HG03439 (cell line): ENCODE results near the gene TBCD.
"Not testable (repeated sequence)": the region's sequence is repeated elsewhere in the genome, so short reads cannot be mapped to it uniquely, and the experiment has no call there.

Experiments used
- ATAC-seq: cut with Tn5 transposase; IDR thresholded peaks from one replicate; pipeline ENCODE4 v1.9.1; 2021; ENCODE audit warnings: mild to moderate bottlenecking, moderate library complexity; ENCODE audit not compliant: unreplicated experiment

The TBCD gene

DNA sequence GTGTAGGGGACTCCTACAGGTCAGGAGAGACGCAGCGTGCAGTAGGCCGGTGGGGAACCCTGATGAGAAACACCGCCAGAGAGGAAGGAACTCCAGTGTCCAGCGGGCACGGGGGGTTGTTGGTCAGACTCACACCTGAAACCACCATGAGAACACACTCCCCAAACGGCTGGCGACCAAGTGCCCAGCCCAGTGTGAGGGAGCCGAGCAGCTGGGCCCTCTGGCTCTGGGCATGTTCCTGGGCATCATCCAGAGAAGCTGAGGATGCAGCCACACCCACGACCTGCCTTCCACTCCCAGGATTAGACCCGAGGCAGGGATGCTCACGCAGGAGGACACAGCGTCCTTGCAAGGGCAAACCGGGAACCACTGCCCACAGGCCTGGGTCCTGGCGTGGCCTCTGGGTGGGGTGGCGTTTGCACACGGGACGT lies 196.2 kb downstream of the TBCD start:
- ATAC-seq: no peak

DNA sequence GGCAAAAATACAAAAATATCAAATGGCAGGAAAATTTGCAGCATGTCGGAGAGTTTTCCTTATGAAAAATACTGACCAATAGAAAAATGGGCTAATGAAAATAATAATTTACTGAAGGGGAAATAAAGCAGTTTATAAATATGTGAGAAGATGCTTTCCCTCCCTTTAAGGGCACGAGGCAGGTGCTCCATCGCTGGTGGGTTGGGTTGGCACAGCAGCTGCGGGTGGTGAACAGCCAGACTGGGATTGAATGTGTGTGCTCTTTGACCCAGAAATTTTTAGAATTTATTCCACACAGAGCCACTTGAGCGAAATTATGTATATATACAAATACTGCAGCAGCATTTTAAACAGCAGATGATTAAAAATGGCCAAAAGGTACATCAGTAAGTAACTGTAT lies 197.1 kb downstream of the TBCD start:
- no peak for ATAC-seq

DNA sequence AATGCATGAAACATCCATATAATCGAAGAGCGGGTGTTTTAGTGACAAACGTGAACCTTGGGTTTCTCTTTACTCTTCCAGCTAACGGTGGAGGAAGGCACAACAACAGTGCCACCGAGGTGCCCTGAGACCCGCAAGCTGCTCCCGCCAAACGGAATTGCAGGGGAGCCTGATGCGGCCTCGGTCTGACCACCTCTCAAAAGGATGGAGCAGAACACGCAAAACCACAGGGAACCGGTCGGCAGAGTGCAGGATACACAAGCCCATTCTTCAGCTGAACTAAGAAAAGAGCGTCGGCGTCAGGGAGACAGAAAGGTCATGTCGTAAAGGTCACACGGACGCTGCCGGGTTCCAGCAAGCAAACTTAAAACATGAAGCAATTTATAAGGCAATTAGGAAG lies 197.5 kb downstream of the TBCD start:
- no peak for ATAC-seq

DNA sequence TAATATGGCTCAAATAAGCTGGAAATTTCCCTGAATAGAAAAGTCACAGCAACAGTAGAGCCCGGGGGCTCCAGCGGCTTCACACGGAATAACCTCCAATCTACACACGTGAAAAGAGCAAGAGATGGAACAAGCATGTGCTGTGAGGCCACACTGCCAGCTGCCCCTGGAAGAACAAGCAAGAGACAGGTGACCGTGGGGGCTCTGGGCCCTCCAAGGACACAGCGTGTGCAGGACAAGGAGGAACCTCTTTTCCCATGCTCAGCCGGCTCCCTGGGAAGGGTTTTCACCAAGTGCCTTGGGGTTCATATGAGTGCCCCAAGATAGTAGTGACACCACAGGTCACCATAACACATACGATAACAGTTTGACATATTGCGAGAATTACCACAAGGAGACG lies 198.1 kb downstream of the TBCD start:
- ATAC-seq: no peak

DNA sequence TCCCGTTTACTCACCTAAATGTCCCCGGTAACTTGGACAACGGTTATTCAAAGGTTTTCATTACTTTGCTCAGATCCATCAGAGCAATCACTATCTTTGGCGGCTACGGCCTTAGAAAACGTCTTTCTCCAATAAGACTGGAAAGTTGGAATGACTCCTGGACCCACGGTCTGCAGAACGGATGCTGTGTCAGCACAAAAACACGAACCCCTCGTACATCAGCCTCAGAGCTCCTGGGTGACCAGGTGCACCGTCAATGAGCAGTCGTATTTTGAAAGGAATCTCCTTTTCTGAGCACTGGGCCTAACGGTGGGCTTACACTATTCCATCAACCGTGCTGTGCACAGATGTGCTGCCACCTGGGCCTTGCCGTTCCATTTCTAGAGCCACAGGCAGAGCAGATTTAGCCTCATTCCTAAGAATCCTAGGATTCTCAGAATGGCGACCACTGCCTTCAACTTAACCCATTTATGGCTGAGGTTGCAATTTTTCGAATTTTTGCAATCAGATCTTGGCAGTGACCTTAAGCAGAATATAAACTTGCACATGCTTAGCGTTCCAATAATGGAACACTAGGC lies 198.7 kb downstream of the TBCD start:
- ATAC-seq: no peak

DNA sequence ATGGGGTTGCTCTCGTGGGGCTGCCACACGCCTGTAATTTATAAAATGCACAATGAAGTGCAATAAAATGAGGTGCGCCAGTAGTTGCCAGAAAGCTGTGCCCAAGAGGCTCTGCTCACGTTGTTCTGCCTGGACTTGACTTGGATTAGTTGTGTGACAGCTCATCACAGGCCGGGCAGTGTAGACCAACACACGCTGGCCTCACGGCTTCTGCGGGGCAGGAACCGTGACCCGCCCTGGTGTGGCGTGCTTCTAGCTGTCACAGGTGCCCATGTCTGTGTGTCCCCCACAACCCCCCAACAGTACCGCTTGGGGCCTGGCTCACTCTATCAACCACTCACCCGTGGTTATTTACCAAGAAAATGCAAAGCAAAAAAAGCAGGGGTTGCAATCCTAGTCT lies 200.2 kb downstream of the TBCD start:
- no peak for ATAC-seq

DNA sequence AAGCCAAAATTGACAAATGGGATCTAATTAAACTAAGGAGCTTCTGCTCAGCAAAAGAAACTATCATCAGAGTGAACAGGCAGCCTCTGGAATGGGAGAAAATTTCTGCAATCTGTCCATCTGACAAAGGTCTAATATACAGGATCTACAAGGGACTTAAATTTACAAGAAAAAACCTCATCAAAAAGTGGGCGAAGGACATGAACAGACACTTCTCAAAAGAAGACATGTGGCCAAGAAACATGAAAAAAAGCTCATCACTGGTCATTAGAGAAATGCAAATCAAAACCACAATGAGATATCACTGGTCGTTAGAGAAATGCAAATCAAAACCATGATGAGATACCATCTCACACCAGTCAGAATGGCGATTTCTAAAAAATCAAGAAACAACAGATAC lies 203.2 kb downstream of the TBCD start:
- ATAC-seq: not testable (repeated sequence)

DNA sequence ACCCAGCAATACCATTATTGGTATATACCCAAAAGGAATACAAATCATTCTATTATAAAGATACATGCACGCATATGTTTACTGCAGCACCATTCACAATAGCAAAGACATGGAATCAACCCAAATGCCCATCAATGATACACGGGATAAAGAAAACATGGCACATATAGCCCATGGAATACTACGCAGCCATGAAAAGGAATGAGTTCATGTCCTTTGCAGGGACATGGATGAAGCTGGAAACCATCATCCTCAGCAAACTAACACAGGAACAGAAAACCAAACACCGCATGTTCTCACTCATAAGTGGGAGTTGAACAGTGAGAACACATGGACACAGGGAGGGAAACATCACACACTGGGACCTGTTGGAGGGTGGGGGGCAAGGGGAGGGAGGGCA lies 203.8 kb downstream of the TBCD start:
- ATAC-seq: not testable (repeated sequence)

DNA sequence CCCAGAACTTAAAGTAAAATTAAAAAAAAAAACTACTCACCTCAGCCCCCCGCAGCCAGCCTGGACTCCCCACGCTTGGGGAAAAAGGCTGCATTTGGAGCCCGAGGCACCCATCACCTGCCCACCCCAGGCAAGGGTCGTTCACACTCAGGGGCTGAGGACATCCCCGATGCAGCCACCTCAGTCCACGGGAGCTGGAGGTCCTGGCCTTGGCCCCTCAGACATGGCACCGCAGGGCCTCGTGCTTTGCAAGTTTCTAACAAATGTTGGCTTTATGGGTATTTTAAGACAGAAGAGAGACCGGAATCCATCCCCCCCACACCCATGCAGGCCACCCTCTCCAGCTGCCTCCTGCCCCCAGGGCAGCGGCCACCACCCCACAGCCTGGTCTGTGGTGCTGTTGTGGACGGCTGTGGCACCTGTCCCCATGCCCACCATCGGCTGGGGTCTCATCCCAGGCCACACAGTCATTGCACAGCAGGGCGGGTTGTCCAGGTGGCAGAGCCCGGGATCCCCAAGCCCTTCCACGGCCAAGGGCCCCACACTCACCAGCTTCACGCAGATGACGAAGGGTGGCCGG lies 204.4 kb downstream of the TBCD start:
- no peak for ATAC-seq

DNA sequence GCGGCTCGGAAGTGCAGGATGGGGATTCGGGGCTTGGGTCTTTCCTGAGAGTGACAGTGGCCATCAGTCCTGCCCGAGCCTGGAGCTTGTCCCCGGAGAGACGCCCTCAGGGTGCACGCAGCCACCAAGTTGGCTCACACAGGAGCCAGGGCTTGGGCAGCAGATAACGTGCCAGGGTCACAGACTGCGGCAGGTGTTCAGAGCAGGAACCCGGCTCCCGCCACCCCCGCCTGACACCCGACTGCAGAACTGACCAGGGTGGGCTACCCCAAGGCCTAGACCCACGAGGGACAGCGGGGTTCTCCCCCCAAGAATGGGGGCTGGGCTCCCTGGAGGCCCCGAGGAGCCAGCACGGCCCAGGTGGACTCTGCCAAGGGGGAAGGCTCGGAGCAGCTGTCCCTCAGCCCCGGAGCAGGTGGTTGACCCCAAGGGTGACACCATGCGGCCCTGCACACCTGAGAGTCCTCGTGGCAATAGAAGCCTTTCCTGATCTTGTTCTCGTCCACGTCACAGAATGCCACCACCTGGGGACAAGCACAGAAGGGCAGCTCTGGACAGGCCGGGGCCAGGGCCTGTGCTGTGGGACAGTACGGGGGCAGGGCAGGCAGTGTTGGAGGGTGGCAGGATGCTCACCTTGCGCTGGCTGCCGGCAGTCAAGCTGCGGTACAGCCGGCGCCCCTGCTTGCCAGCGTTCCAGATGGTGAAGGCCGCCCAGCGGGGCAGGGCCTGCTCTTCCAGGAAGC lies 205.0 kb downstream of the TBCD start:
- no peak for ATAC-seq

DNA sequence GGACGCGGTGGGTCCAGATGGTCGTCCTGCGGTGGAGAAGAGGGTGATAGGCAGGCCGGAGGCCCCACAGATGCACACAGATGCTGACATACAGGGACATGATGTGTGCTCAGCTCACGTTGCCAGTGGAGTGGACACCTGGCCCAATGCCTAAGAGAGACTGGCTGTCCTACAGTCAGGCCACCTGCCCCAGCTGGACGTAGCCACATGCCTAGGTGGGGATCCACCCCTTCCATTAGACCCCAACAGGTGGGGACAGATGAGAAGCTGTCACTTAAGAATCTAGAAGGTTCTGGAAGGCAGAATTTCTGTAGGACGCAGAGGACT lies 205.6 kb downstream of the TBCD start:
- no peak for ATAC-seq

DNA sequence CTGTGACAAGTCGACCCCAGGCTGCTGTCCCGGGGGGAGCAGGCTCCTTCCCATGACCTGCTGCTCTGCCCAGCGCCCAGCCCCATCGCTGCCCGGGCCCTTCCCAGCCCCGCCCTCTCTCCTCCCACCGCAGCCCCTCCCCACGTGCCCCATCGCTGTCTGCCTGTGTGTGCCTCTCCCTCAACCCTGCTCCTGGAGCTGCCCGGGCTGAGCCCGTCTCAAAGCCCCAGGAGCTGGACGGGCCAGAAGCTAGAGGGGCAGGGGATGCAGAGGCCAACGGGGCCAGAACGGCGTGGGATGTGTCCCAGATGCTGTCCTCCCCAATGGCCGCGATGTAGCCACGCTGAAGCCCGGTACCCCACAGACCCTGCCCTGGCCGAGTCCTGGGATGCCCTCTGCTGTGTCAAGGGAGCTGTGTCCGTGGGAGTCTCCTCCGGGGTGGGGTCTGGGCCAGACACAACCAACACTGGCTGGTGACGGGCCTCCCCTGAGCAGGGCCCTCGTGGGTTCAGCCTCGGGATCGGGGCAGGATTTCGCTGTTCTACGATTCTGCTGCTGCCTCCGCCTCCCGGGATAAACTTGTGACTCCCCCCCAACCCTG lies 206.2 kb downstream of the TBCD start:
- ATAC-seq: no peak

DNA sequence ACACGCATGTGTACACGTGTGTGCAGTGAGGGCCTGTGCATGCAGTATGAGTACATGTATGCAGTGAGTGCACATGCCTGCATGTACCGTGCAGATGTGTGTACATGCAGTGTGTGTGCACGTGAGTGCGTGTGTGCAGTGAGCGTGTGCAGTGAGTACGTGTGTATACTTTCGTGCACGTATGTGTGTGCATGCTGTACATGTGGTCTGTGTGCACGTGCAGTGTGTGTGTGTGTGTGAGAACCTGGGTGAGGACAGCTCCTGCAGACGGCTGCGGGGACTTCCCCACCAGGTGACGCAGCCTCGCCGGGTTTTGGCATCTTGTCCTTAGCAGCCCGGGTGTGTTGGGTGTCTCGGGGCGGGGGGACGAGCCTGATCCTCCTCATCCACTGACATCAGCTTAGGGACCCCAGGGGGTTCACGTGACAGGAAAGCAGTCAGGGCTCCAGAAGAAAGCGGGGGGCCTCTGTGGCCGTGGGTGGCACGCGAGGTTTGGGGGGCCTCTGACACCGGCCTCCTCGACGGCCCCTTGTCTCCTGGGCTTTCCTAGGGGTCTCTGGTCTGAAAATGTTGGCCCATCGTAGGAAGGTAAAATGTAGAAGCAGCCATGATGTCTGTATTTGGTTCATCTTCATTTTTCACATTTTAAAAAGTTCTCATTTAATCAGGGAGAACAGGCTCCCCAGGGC lies 207.5 kb downstream of the TBCD start:
- ATAC-seq: no peak

DNA sequence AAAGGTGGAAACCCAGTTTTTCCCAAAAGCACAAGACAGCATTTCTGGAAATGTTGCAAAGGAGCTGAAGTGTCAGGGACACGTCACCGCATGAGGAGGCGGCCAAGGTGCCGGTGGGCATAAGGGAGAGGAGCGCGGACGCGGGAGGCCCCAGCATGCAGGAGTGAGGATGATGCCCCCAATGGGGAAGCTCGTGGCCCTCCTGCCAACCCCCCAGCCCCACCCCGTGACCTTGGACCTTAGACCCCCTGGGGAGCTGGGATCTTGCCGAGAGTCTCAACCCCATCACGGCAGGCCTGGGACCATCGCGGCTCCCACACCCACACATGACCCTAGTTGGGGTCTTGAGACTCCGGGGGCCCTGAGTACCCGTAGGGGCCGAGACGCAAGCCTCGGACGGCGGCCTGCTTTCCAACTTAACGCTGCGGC lies 208.1 kb downstream of the TBCD start:
- ATAC-seq: no peak

DNA sequence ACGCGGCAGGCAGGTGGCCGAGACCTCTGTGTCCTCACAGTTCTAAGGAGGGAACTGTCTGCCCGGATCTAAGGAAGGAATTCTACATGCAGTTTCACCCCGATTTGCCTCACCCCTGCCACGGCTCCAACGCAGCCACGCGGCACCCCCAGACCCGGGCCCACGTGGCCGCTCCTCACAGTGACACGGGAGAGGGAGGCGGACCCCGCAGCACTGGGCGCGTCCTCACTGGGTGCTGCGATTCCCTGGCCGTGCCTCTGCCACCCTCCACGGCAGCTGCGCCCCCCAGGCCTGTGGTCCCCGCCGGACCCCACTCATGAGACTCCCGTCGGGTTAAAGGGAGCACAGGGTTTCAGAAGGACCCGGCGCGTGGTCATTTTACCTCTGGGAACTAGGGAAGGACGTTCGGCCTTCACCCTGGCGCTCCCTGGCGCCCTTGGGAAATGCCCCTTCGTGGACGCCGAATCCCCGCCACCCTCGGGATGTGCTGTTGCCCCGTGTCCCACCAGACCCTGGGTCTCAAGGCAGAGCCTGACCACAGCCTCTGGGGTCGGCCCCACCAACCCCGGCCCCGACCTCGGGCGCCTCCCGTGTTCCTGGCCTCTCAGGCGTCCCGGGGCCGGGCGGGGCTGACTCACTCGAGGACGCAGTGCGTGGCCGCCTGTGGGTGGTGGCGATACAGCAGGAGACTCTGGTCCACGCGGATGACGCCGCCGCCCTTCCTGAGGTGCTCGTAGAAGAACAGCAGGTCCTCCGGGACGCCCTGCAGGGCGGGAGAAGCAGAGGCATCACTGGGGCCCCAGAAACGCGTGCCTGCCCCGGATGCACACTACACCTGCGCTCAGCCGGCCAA lies 208.8 kb downstream of the TBCD start:
- no peak for ATAC-seq

DNA sequence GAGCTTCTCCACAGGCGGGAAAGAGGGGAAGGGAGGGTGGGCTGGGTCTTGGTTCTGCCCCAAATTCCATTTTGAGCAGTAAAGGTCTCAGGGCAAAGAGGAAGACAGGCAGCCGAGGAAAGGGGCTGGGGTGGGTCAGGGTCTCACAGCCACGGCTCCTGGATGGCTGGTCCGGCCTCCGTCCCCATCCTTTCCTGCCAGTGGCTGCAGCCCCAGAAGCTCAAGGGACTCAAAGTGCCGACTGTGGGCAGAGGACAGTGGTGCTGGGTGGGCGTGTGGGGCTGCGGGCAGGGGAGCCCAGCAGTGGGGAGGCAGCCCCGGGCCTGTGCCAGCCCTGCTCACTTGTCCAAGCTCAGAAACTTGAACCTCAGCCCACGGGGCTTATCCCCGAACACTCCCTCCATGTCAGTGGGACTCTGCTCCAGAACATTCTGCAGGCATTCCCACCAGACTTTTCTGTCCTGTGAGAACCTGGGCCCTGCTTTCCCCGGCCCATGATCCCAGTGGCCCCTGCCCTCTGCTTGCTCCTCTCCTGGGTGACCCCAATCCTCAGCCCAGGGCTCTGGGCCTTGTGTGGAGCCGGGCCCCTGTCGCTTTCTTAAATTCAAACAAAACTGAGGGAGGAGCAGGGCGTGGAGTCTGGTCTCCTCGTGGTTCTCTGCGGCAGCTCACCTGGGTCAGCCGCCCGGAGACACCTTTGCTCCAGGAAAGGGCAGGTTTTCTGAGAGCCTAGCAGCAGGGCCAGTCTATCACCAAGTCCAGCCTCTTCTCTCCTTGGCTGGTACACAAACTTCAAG lies 209.7 kb downstream of the TBCD start:
- ATAC-seq: no peak

DNA sequence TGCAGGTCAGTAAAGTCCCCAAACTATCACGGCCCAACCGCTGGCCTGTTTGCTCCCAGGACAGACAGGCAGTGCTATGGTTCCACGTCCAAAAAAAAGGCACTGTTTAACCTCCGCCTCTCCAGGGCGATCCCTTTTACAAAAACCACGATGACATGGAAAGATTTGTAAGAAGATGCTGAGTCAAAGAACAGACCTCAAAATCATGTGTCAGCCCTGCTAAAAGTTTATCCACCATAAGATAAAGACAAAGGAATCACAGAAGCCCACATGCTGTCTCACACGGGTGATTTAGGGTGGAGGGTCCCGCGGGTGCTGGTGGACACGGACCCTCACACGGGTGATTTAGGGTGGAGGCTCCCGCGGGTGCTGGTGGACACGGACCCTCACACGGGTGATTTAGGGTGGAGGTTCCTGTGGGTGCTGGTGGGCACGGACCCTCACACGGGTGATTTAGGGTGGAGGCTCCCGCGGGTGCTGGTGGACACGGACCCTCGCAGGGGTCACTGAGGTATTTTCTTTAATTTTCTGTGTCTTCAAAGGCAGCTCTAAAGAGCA lies 210.4 kb downstream of the TBCD start:
- ATAC-seq: no peak

DNA sequence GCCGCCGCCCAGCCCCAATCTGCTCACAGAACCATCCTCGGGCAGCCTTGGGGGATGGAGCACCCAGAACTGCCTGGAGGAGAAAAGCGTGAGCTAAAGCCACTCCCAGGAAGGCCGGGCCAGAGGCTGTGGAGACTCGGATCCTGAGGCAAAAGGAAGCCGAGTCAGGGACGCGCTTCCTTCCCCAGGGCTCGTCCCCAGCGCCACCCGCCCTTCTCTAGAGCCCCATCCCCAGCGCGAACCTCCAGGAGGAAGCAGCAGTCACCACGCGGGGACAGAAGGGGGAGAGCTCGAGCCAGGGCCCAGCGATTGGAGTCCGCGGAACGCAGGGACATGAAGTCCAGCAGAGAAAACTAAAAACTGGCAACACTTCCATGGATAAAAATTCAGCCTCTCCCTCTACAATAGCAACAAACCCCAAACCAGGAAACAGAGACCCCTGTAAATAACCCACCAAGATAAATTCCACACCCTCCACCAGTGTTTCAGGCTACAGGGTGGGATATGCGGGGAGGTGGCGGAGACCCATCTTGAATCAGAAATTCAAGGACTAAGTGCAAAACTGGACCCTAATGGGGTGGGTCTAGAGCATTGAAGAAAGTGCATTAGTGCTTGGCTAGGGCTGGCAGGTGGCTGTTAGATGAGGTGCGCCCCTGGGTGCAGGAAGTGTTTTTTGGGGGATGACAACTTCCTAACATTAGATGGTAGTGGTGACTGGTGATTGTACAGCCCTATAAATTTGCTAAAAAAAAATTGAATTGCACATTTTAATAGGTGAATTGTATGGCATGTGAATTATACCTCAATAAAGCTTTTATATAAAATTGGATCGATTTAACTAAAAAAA lies 211.5 kb downstream of the TBCD start:
- ATAC-seq: no peak

DNA sequence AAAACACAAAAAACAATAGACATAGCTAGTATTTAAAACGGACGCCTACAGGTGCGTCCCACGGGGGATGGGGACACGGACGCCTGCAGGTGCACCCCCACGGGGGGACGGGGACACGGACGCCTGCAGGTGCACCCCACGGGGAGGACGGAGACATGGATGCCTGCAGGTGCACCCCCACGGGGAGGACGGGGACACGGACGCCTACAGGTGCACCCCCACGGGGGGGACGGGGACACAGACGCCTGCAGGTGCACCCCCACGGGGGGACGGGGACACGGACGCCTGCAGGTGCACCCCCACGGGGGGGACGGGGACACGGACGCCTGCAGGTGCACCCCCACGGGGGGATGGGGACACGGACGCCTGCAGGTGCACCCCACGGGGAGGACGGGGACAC lies 212.6 kb downstream of the TBCD start:
- not testable (repeated sequence) for ATAC-seq
